GM23248 (cell line): ENCODE measurements around the gene SLC39A3. TPM values are rescaled to one million over a fixed set of nuclear protein-coding genes. Genes with fewer than 3 reads are reported as not detected.

Experiments used
- DNase-seq: peaks from one replicate; pipeline ENCODE4 v3.0.0-alpha.2; 2015
- H2AFZ ChIP-seq: fragments of 200-600 bp; sonication (generic); 2 replicates; pipeline ENCODE4 v1.6.1; 2016; ENCODE audit warnings: antibody characterized with exemption
- H3F3A ChIP-seq: fragments of 200-600 bp; sonication (generic); 2 replicates; pipeline ENCODE4 v1.6.1; 2016; ENCODE audit warnings: mild to moderate bottlenecking, antibody characterized with exemption, mixed run types; ENCODE audit not compliant: insufficient read depth
- H3K27ac ChIP-seq: fragments of 200-600 bp; sonication (generic); 2 replicates; pipeline ENCODE4 v1.5.1; 2016; ENCODE audit warnings: mild to moderate bottlenecking
- H3K27me3 ChIP-seq: fragments of 200-600 bp; sonication (generic); replicated peaks from 2 replicates; pipeline ENCODE4 v1.6.1; 2016; ENCODE audit warnings: mild to moderate bottlenecking; ENCODE audit not compliant: insufficient read depth
- H3K36me3 ChIP-seq: fragments of 200-600 bp; sonication (generic); 2 replicates; pipeline ENCODE4 v1.6.1; 2016; ENCODE audit warnings: low read depth, mild to moderate bottlenecking
- H3K4me1 ChIP-seq: fragments of 200-600 bp; sonication (generic); 2 replicates; pipeline ENCODE4 v1.6.1; 2016; ENCODE audit warnings: mild to moderate bottlenecking; ENCODE audit not compliant: insufficient read depth
- H3K4me2 ChIP-seq: fragments of 200-600 bp; sonication (generic); one replicate; pipeline ENCODE4 v1.6.1; 2016; ENCODE audit warnings: mild to moderate bottlenecking; ENCODE audit not compliant: unreplicated experiment
- H3K4me3 ChIP-seq: fragments of 200-600 bp; sonication (generic); 2 replicates; pipeline ENCODE4 v1.5.1; 2016; ENCODE audit warnings: mild to moderate bottlenecking
- H3K79me2 ChIP-seq: fragments of 200-600 bp; sonication (generic); 2 replicates; pipeline ENCODE4 v1.6.1; 2016; ENCODE audit warnings: mild to moderate bottlenecking; ENCODE audit not compliant: insufficient read depth
- H3K9ac ChIP-seq: fragments of 200-600 bp; sonication (generic); 2 replicates; pipeline ENCODE4 v1.6.1; 2016; ENCODE audit warnings: mild to moderate bottlenecking
- H3K9me2 ChIP-seq: fragments of 200-600 bp; sonication (generic); 2 replicates; pipeline ENCODE4 v1.6.1; 2016; ENCODE audit warnings: mixed run types, mild to moderate bottlenecking, moderate library complexity; ENCODE audit not compliant: insufficient read depth
- H3K9me3 ChIP-seq: fragments of 200-600 bp; sonication (generic); one replicate; pipeline ENCODE4 v1.6.1; 2017; ENCODE audit warnings: low read depth
- H4K20me1 ChIP-seq: fragments of 200-600 bp; sonication (generic); 2 replicates; pipeline ENCODE4 v1.6.0; 2016; ENCODE audit not compliant: insufficient read depth
- EZH2 ChIP-seq: fragments of 200-600 bp; sonication (generic); IDR thresholded peaks from 2 replicates; pipeline ENCODE4 v1.6.1; 2018; ENCODE audit warnings: antibody characterized with exemption, mild to moderate bottlenecking; ENCODE audit not compliant: insufficient read depth, poor library complexity, severe bottlenecking
- EZH2phosphoT487 ChIP-seq: fragments of 200-600 bp; sonication (generic); IDR thresholded peaks from 2 replicates; pipeline ENCODE4 v1.6.1; 2018; ENCODE audit warnings: antibody characterized with exemption, moderate library complexity, mild to moderate bottlenecking, low read depth; ENCODE audit not compliant: insufficient read depth
- WGBS, 2 experiments: methylation state at CpG; one replicate each; pipeline ENCODE4 v1.1.6; 2015 to 2017; ENCODE audit warnings: low lambda C conversion rate in 2 of 2, low coverage in 1 of 2; ENCODE audit errors: missing lambda C conversion rate in 2 of 2; 5-methylcytosine and 5-hydroxymethylcytosine counted together
- in situ Hi-C: fragments of 300-500 bp; cut with MboI; formaldehyde crosslinking; loops from 2 replicates; pipeline ENCODE4 v1.15.0; 2020
- polyA plus RNA-seq: library from polyadenylated mRNA; unstranded; fragments of >200 nt; fragmentation: Nextera tagmentation; extraction: Ambion mirVana; gene quantifications from 2 replicates; pipeline ENCODE4 v1.2.1, GENCODE V29; 2016
- total RNA-seq: library from RNA; depleted of rRNA; stranded (reverse); fragments of >200 nt; shearing (Covaris generic); gene quantifications from 2 replicates; pipeline ENCODE4 v1.2.3, GENCODE V29; 2014

The SLC39A3 gene
- total and polyA plus RNA-seq, 2 experiments from 2014 or later, result 45.2 to 50.9 TPM

DNA sequence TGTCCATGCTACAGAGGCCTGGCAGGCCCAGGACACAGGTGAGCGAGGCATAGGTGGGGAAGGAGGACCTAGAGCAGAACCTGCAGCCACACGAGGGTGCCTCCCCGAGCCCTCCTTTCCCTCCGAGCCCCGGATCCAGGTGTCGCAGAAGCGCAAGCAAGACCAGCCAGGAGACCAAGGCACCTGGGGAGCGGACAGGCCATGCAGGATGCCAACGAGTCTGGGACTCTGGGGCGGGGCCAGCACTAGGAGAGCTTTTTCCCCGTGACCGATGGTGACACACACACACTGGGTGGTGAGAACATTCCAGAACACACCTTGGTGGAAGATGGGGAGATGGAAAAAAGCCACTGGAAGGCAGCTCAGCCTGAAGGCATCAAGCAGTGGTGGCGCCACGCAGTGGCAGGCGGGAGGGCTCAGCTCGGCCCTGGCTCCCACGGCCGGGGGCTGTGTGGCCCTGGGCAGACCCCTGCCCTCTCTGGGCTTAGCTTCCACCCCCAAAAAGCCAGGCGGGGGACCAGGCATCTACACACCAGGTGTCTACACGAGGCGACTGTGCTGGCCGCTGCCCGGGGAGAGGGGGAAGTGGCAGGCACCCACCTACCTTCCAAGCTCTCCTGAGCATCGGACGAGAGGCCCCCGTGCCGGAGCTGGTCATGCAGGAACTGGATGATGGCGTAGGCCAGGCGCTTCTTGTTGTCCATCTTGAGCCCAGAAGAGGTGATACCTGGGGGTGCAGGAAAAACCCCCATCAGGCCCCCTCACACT is 28.7 kb upstream of the SLC39A3 start:
- no peak overlapping the region for H3K27ac ChIP-seq
- H3K27me3 ChIP-seq, result no peaks in the 10 kb centered on the region
- H3K9me3 ChIP-seq, result no peaks in the 10 kb centered on the region
- no peak for TF ChIP-seq EZH2phosphoT487
- H2AFZ ChIP-seq, result no peak overlapping the region
- H3K9me2 ChIP-seq, result no peaks in the 10 kb centered on the region
- peaks cover 4% of the 10 kb centered on the region; the same call in 1 of the 2 replicates for H3K36me3 ChIP-seq
- no peaks in the 10 kb centered on the region for H4K20me1 ChIP-seq
- peaks cover 48% of the 10 kb centered on the region for H3K79me2 ChIP-seq
- no peak overlapping the region for H3K4me3 ChIP-seq
- no peaks in the 10 kb centered on the region for H3K4me1 ChIP-seq
- 88 to 90% methylated on average over 23 to 29 of the region's 29 CpGs for WGBS, 2 experiments
- DNase-seq, result no peak
- no peak overlapping the region for H3K4me2 ChIP-seq
- in situ Hi-C loops, result no loop called here
- H3K9ac ChIP-seq, result no peak overlapping the region
- H3F3A ChIP-seq, result no peaks in the 10 kb centered on the region

GRCh38 chr19:2767688-2768087 is 27.9 kb upstream of the SLC39A3 start:
- Histone ChIP-seq H3K4me1 (no peaks in the 10 kb centered on the region), H3K4me3 (no peak overlapping the region), H3K9me2 (no peaks in the 10 kb centered on the region), H3K27ac (no peak overlapping the region), H3K79me2 (peaks cover 48% of the 10 kb centered on the region), H3K27me3 (no peaks in the 10 kb centered on the region), H4K20me1 (no peaks in the 10 kb centered on the region), H3K4me2 (no peak overlapping the region), H3K36me3 (peaks cover 4% of the 10 kb centered on the region; the same call in 1 of the 2 replicates), H2AFZ (no peak overlapping the region), H3K9me3 (no peaks in the 10 kb centered on the region), H3K9ac (no peak overlapping the region), H3F3A (no peaks in the 10 kb centered on the region)
- TF ChIP-seq EZH2, result no peak
- TF ChIP-seq EZH2phosphoT487, result no peak
- no peak for DNase-seq
- in situ Hi-C loops, result no loop called here
- 93 to 95% methylated on average over 19 of the region's 19 CpGs for WGBS, 2 experiments

GRCh38 chr19:2766594-2767372 is 27.0 kb upstream of the SLC39A3 start:
- Histone ChIP-seq H3K4me1 (no peaks in the 10 kb centered on the region), H3K9me3 (no peaks in the 10 kb centered on the region), H3K27me3 (no peaks in the 10 kb centered on the region), H3K9me2 (no peaks in the 10 kb centered on the region), H3K4me3 (no peak overlapping the region), H3K9ac (no peak overlapping the region), H3K27ac (no peak overlapping the region), H3F3A (no peaks in the 10 kb centered on the region), H2AFZ (no peak overlapping the region), H3K79me2 (peaks cover 39% of the 10 kb centered on the region), H3K4me2 (no peak overlapping the region), H3K36me3 (peaks cover 4% of the 10 kb centered on the region; the same call in 1 of the 2 replicates), H4K20me1 (no peaks in the 10 kb centered on the region)
- WGBS, 2 experiments, result 95 to 97% methylated on average over 30 to 33 of the region's 35 CpGs
- in situ Hi-C loops, result no loop called here
- no peak for DNase-seq
- TF ChIP-seq EZH2, result no peak
- no peak for TF ChIP-seq EZH2phosphoT487

DNA sequence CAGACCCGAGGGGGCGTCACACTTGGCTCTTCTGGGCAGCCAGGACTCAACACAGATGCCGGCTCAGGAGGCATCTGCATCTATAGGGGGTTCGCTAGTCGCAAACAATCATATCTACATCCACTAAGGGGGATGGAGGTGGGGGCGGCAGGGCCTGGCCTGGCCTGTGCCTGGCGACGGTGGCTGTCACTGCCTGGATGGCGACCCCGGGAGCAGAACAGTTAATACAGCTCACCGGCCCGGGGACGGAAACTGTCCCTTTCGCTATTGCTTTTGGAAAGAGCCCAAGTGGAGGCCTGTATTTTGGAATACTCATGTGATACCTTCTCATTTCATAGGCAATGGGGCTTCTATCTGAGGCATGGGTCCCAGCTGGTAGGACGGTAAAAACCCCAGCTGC is 25.6 kb upstream of the SLC39A3 start:
- WGBS, 2 experiments, result 88 to 93% methylated on average over 15 of the region's 15 CpGs
- Histone ChIP-seq H3K27ac (no peak overlapping the region), H3K4me2 (no peak overlapping the region), H3K4me3 (no peak overlapping the region), H2AFZ (no peak overlapping the region), H3K36me3 (peaks cover 4% of the 10 kb centered on the region; the same call in 1 of the 2 replicates), H3K4me1 (no peaks in the 10 kb centered on the region), H3K79me2 (peaks cover 25% of the 10 kb centered on the region), H3K27me3 (no peaks in the 10 kb centered on the region), H3F3A (no peaks in the 10 kb centered on the region), H4K20me1 (no peaks in the 10 kb centered on the region), H3K9me3 (no peaks in the 10 kb centered on the region), H3K9me2 (no peaks in the 10 kb centered on the region), H3K9ac (no peak overlapping the region)
- in situ Hi-C loops, result no loop called here
- TF ChIP-seq EZH2 (no peak), EZH2phosphoT487 (no peak)
- no peak for DNase-seq
